PC-9 (cell line): ENCODE data around the gene IL20RA. TPM values are rescaled to one million over a fixed set of nuclear protein-coding genes. Genes with fewer than 3 reads are reported as not detected.
A peak's percentile ranks its signal among the peaks of the same experiment; 100 is the strongest.

Source experiments
- BruUV-seq: library from RNA; stranded (reverse); fragments of 400-500 nt; replicated peaks from 2 replicates; lab custom pipeline; 2021; lab: Mats Ljungman, UMichigan
- CTCF ChIA-PET: fragments of 300-600 bp; sonication (Branson Sonifier 250); formaldehyde crosslinking; loops from one replicate; lab custom pipeline; 2022; ENCODE audit warnings: antibody characterized with exemption; lab: Charles Lee
- POLR2A ChIA-PET: fragments of 300-600 bp; sonication (Branson Sonifier 250); formaldehyde crosslinking; loops from one replicate; lab custom pipeline; 2022; ENCODE audit warnings: antibody characterized with exemption; ENCODE audit not compliant: unreplicated experiment; lab: Charles Lee
- DNase-seq, 2 experiments: peaks; one replicate each; pipeline versions ENCODE4 v3.0.0 to v3.0.0-alpha.2; 2015 to 2022; ENCODE audit warnings: mixed read lengths in 1 of 2
- H2AFZ ChIP-seq: fragments of 200-600 bp; sonication (generic); 2 replicates; pipeline ENCODE4 v1.8.1; 2017; ENCODE audit warnings: antibody characterized with exemption
- H3F3A ChIP-seq: fragments of 200-600 bp; sonication (generic); 2 replicates; pipeline ENCODE4 v1.8.1; 2017; ENCODE audit warnings: antibody characterized with exemption, mild to moderate bottlenecking, low read depth; ENCODE audit not compliant: insufficient read depth
- H3K27ac ChIP-seq: fragments of 200-600 bp; sonication (generic); 2 replicates; pipeline ENCODE4 v1.6.1; 2016; ENCODE audit warnings: mixed run types
- H3K27me3 ChIP-seq: fragments of 200-600 bp; sonication (generic); 2 replicates; pipeline ENCODE4 v1.6.1; 2016; ENCODE audit warnings: low read depth, mixed run types; ENCODE audit not compliant: insufficient read depth
- H3K36me3 ChIP-seq: fragments of 200-600 bp; sonication (generic); 2 replicates; pipeline ENCODE4 v1.6.1; 2016; ENCODE audit warnings: low read depth, mixed run types
- H3K4me1 ChIP-seq: fragments of 200-600 bp; sonication (generic); replicated peaks from 2 replicates; pipeline ENCODE4 v1.6.1; 2016; ENCODE audit warnings: mixed run types; ENCODE audit not compliant: insufficient read depth
- H3K4me2 ChIP-seq: fragments of 200-600 bp; sonication (generic); 2 replicates; pipeline ENCODE4 v1.6.1; 2017; ENCODE audit warnings: mixed run types
- H3K4me3 ChIP-seq: fragments of 200-600 bp; sonication (generic); 2 replicates; pipeline ENCODE4 v1.6.1; 2016; ENCODE audit warnings: mixed run types
- H3K79me2 ChIP-seq: fragments of 200-600 bp; sonication (generic); 2 replicates; pipeline ENCODE4 v1.6.1; 2017; ENCODE audit warnings: low read depth, mixed run types
- H3K9me2 ChIP-seq: fragments of 200-600 bp; sonication (generic); 2 replicates; pipeline ENCODE4 v1.8.1; 2017; ENCODE audit warnings: mild to moderate bottlenecking; ENCODE audit not compliant: insufficient read depth
- H3K9me3 ChIP-seq: fragments of 200-600 bp; sonication (generic); 2 replicates; pipeline ENCODE4 v1.8.1; 2016; ENCODE audit warnings: low read depth; ENCODE audit not compliant: insufficient read depth
- H4K20me1 ChIP-seq: fragments of 200-600 bp; sonication (generic); 2 replicates; pipeline ENCODE4 v1.8.1; 2017; ENCODE audit not compliant: insufficient read depth
- CTCF ChIP-seq: fragments of 200-600 bp; sonication (generic); conservative IDR thresholded peaks from 2 replicates; pipeline ENCODE4 v1.6.1; 2017; ENCODE audit warnings: mixed run types, antibody characterized with exemption, mild to moderate bottlenecking, moderate library complexity
- EZH2 ChIP-seq: fragments of 200-600 bp; sonication (generic); IDR thresholded peaks from 2 replicates; pipeline ENCODE4 v1.8.0; 2017; ENCODE audit warnings: antibody characterized with exemption, low read depth
- intact Hi-C: fragments of 100-400 bp; cut with micrococcal nuclease; formaldehyde crosslinking; loops from one replicate; pipeline ENCODE4 v1.10.0; 2022; ENCODE audit not compliant: unreplicated experiment
- total RNA-seq: library from RNA; stranded (reverse); gene quantifications from 2 replicates; pipeline ENCODE4 v1.2.3, GENCODE V29; 2021

Gene IL20RA
- total RNA-seq, 1 experiment from 2014 or later, result 2.5 TPM

- no peak for DNase-seq
- CTCF ChIA-PET, result no interaction called here
- no peak overlapping the region for H3K27ac ChIP-seq
- intact Hi-C loops, result no loop called here
- H3K4me3 ChIP-seq, result no peak overlapping the region
- no peaks in the 10 kb centered on the region for H3K36me3 ChIP-seq
- POLR2A ChIA-PET, result no interaction called here
- no peaks in the 10 kb centered on the region for H3K9me2 ChIP-seq
- no peaks in the 10 kb centered on the region for H3K9me3 ChIP-seq
- no peak overlapping the region for H3K4me2 ChIP-seq
- TF ChIP-seq EZH2, result no peak
- TF ChIP-seq CTCF, result no peak
- H4K20me1 ChIP-seq, result no peaks in the 10 kb centered on the region
- no peaks in the 10 kb centered on the region for H3K79me2 ChIP-seq
- no peak overlapping the region for H2AFZ ChIP-seq
- H3K4me1 ChIP-seq, result no peaks in the 10 kb centered on the region
- BruUV-seq, result no TSS peak
- H3K27me3 ChIP-seq, result no peaks in the 10 kb centered on the region
- no peaks in the 10 kb centered on the region for H3F3A ChIP-seq
Observed at GRCh38 chr6:136980070-136980469, 64.7 kb downstream of the IL20RA start.

- H3K9me3 ChIP-seq, result no peaks in the 10 kb centered on the region
- H3K27ac ChIP-seq, result no peak overlapping the region
- no peaks in the 10 kb centered on the region for H3F3A ChIP-seq
- peaks cover under 1% of the 10 kb centered on the region; the same call in 1 of the 2 replicates for H3K4me1 ChIP-seq
- H3K27me3 ChIP-seq, result no peaks in the 10 kb centered on the region
- H3K9me2 ChIP-seq, result 0 out of 2 replicates have a peak, but pooled peaks cover 5% of the 10 kb centered on the region
- BruUV-seq, result no TSS peak
- POLR2A ChIA-PET, result no interaction called here
- H3K79me2 ChIP-seq, result no peaks in the 10 kb centered on the region
- H3K4me2 ChIP-seq, result no peak overlapping the region
- CTCF ChIA-PET, result no interaction called here
- H3K4me3 ChIP-seq, result no peak overlapping the region
- no peak for DNase-seq
- TF ChIP-seq CTCF (no peak), EZH2 (no peak)
- H2AFZ ChIP-seq, result no peak overlapping the region
- intact Hi-C loops, result no loop called here
- H4K20me1 ChIP-seq, result no peaks in the 10 kb centered on the region
- no peaks in the 10 kb centered on the region for H3K36me3 ChIP-seq
Observed at GRCh38 chr6:136979206-136979605, 65.6 kb downstream of the IL20RA start.

DNA sequence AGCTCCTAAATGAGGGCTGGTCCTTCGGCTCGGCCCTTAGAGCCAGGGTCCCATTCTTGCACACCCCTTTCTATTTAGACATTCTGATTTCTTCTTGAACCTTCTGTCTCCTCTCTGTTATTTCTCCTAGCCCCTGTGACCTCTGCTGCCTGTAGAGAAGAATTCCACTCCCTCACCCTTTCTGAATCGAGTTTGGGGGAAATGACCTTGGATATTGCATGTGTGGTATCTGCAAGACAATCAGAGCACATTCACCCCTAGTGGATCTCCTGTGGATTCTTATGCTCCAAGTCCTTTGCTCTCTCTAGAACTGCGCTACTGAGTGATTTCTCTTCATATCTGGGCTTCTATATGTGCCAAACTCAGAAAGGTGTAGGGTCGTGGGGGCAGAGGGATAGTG, 67.7 kb downstream of the IL20RA start:
- no peaks in the 10 kb centered on the region for H3K9me3 ChIP-seq
- intact Hi-C loops, result no loop called here
- TF ChIP-seq CTCF, result no peak
- no peak for TF ChIP-seq EZH2
- ChIA-PET CTCF (no interaction called here), POLR2A (no interaction called here)
- no peak overlapping the region for H3K27ac ChIP-seq
- DNase-seq, result no peak
- no peaks in the 10 kb centered on the region for H3K27me3 ChIP-seq
- no peaks in the 10 kb centered on the region for H3K36me3 ChIP-seq
- 0 out of 2 replicates have a peak, but pooled peaks cover 8% of the 10 kb centered on the region for H3K9me2 ChIP-seq
- no peaks in the 10 kb centered on the region for H3K79me2 ChIP-seq
- H3K4me2 ChIP-seq, result no peak overlapping the region
- H3K4me1 ChIP-seq, result peaks cover 6% of the 10 kb centered on the region
- no TSS peak for BruUV-seq
- H4K20me1 ChIP-seq, result no peaks in the 10 kb centered on the region
- H3K4me3 ChIP-seq, result no peak overlapping the region
- H2AFZ ChIP-seq, result 0 out of 2 replicates have a peak overlapping the region, but pooled peaks have one; percentile 24
- H3F3A ChIP-seq, result no peaks in the 10 kb centered on the region
